ENCODE measurements around the gene PRKCE. TPM values are rescaled to one million over a fixed set of nuclear protein-coding genes. Genes with fewer than 3 reads are reported as not detected.

Gene PRKCE
- total and polyA plus RNA-seq, 2 donors (not counting 3 experiments of a cell fraction or from before 2014, with no cell fraction given), result 27.9 to 33.9 TPM

- dilution Hi-C loops (cut with MboI; ENCODE audit: extremely low pct_ligation_motif_present, low sequenced_read_pairs), result no loop called here
These were observed 543.4 kb downstream of the PRKCE start for GRCh38 chr2:46194856-46195255.

GRCh38 chr2:46195819-46196218 lies 544.3 kb downstream of the PRKCE start:
- Histone ChIP-seq H3K9me3 (replicated peaks; ENCODE audit: control insufficient read depth, insufficient read depth, low read length) (no peaks in the 10 kb centered on the region), H3K9me1 (replicated peaks; ENCODE audit: control insufficient read depth, extremely low read depth, insufficient read depth, low read length) (no peaks in the 10 kb centered on the region), H3K4me1 (ENCODE audit: control insufficient read depth, extremely low read depth, insufficient read depth, low read length) (peaks cover 34% of the 10 kb centered on the region), H3K36me3 (ENCODE audit: control insufficient read depth in 2 of 2, extremely low read depth in 1 of 2, insufficient read depth in 2 of 2, low read length in 2 of 2) (no peaks in the 10 kb centered on the region), H3K27me3 (ENCODE audit: control insufficient read depth in 2 of 2, insufficient read depth in 2 of 2, low read length in 2 of 2) (no peaks in the 10 kb centered on the region), H3K9ac (replicated peaks; ENCODE audit: extremely low read depth, insufficient read depth, low read length) (no peak overlapping the region), H3K4me2 (ENCODE audit: insufficient read depth, low read length) (no peak overlapping the region), H3K4me3 (replicated peaks in 1 of 3; ENCODE audit: insufficient read depth in 1 of 3, low read depth in 1 of 3, low read length in 3 of 3) (no peak overlapping the region), H3K27ac (ENCODE audit: insufficient read depth, low read depth, low read length) (no peak overlapping the region), H2AFZ (ENCODE audit: low read depth, low read length) (no peak overlapping the region), H3K79me2 (ENCODE audit: control insufficient read depth, insufficient read depth, low read length) (no peaks in the 10 kb centered on the region), H4K20me1 (replicated peaks; ENCODE audit: control insufficient read depth, extremely low read depth, insufficient read depth, low read length) (no peaks in the 10 kb centered on the region)
- CTCF ChIA-PET, result no interaction called here
- intact Hi-C loops (cut with micrococcal nuclease) (no loop called here), dilution Hi-C loops (cut with MboI; ENCODE audit: extremely low pct_ligation_motif_present, low sequenced_read_pairs) (no loop called here)
- POLR2A ChIA-PET, result interaction anchor here (1.5 kb wide), 1 partner anchor 101 kb away, joined by 3 read pairs; the partner anchor contains the start of gene EPAS1
- FAIRE-seq (no peak), DNase-seq (ENCODE audit: low read depth, low spot score) (no peak)
- TF ChIP-seq EZH2 (IDR thresholded peaks at IDR 0.05; ENCODE audit: borderline replicate concordance, low read depth, low read length, severe bottlenecking) (no peak), MAX (IDR thresholded peaks at IDR 0.05; ENCODE audit: insufficient read depth, insufficient read length) (no peak), POLR2A (IDR thresholded peaks at IDR 0.05; ENCODE audit: low read depth, low read length) (no peak), MYC (IDR thresholded peaks at IDR 0.05; ENCODE audit: low read depth, low read length) (no peak), POLR2AphosphoS5 (IDR thresholded peaks at IDR 0.05; ENCODE audit: insufficient read depth, low read depth, low read length) (no peak), JUN (IDR thresholded peaks at IDR 0.05; ENCODE audit: borderline replicate concordance, insufficient read depth, insufficient read length, low read depth) (no peak), CTCF (IDR thresholded peaks at IDR 0.05; ENCODE audit: extremely low read depth in 1 of 2, insufficient read depth in 1 of 2, low read depth in 1 of 2, low read length in 2 of 2) (no peak), FOS (IDR thresholded peaks at IDR 0.05; ENCODE audit: borderline replicate concordance, insufficient read depth, low read length) (no peak), GATA2 (IDR thresholded peaks at IDR 0.05; ENCODE audit: insufficient read depth, insufficient read length, low read depth, low read length) (no peak)
- BruUV-seq (replicated peaks), result no TSS peak

More at GRCh38 chr2:46194856-46195255, 543.4 kb downstream of the PRKCE start:
- H3K27me3 ChIP-seq (ENCODE audit: control insufficient read depth in 2 of 2, insufficient read depth in 2 of 2, low read length in 2 of 2), result no peaks in the 10 kb centered on the region
- H4K20me1 ChIP-seq (replicated peaks; ENCODE audit: control insufficient read depth, extremely low read depth, insufficient read depth, low read length), result no peaks in the 10 kb centered on the region
- H3K36me3 ChIP-seq (ENCODE audit: control insufficient read depth in 2 of 2, extremely low read depth in 1 of 2, insufficient read depth in 2 of 2, low read length in 2 of 2), result no peaks in the 10 kb centered on the region
- FAIRE-seq, result no peak
- no peak for DNase-seq (ENCODE audit: low read depth, low spot score)
- H3K79me2 ChIP-seq (ENCODE audit: control insufficient read depth, insufficient read depth, low read length), result no peaks in the 10 kb centered on the region
- H3K4me3 ChIP-seq (replicated peaks in 1 of 3; ENCODE audit: insufficient read depth in 1 of 3, low read depth in 1 of 3, low read length in 3 of 3), result no peak overlapping the region
- H3K9me1 ChIP-seq (replicated peaks; ENCODE audit: control insufficient read depth, extremely low read depth, insufficient read depth, low read length), result no peaks in the 10 kb centered on the region
- H3K4me2 ChIP-seq (ENCODE audit: insufficient read depth, low read length), result no peak overlapping the region
- no peak overlapping the region for H3K9ac ChIP-seq (replicated peaks; ENCODE audit: extremely low read depth, insufficient read depth, low read length)
- intact Hi-C loops (cut with micrococcal nuclease), result no loop called here
- H2AFZ ChIP-seq (ENCODE audit: low read depth, low read length), result no peak overlapping the region
- TF ChIP-seq EZH2 (IDR thresholded peaks at IDR 0.05; ENCODE audit: borderline replicate concordance, low read depth, low read length, severe bottlenecking) (no peak), JUN (IDR thresholded peaks at IDR 0.05; ENCODE audit: borderline replicate concordance, insufficient read depth, insufficient read length, low read depth) (no peak)
- no peaks in the 10 kb centered on the region for H3K9me3 ChIP-seq (replicated peaks; ENCODE audit: control insufficient read depth, insufficient read depth, low read length)
- no TSS peak for BruUV-seq (replicated peaks)
- peaks cover 24% of the 10 kb centered on the region for H3K4me1 ChIP-seq (ENCODE audit: control insufficient read depth, extremely low read depth, insufficient read depth, low read length)
- CTCF ChIA-PET, result interaction anchor here (1.2 kb wide), 1 partner anchor 19 kb away, joined by 3 read pairs; no protein-coding TSS in a partner anchor
- POLR2A ChIA-PET, result no interaction called here
- no peak overlapping the region for H3K27ac ChIP-seq (ENCODE audit: insufficient read depth, low read depth, low read length)
